GM10248 (cell line): Measurements from ENCODE around the gene MBLAC1.

ENCODE experiments used
- CTCF ChIA-PET: fragments of 300-600 bp; sonication (Branson Sonifier 250); formaldehyde crosslinking; extraction: SDS; loops from one replicate; lab custom pipeline; 2021; ENCODE audit warnings: antibody characterized with exemption; lab: Yijun Ruan, JAX
- POLR2A ChIA-PET: fragments of 350-650 bp; sonication (Branson Sonifier 250); formaldehyde crosslinking; extraction: SDS; loops from one replicate; lab custom pipeline; 2020; ENCODE audit warnings: antibody characterized with exemption; lab: Yijun Ruan, JAX
- DNase-seq: peaks from one replicate; pipeline ENCODE4 v3.0.0; 2012; ENCODE audit errors: extremely low spot score
- CTCF ChIP-seq: IDR thresholded peaks from 2 replicates; pipeline ENCODE4 v1.5.1; 2012; ENCODE audit warnings: mild to moderate bottlenecking, low read depth; ENCODE audit errors: extremely low read depth, missing control alignments, control extremely low read depth

Gene MBLAC1

DNA sequence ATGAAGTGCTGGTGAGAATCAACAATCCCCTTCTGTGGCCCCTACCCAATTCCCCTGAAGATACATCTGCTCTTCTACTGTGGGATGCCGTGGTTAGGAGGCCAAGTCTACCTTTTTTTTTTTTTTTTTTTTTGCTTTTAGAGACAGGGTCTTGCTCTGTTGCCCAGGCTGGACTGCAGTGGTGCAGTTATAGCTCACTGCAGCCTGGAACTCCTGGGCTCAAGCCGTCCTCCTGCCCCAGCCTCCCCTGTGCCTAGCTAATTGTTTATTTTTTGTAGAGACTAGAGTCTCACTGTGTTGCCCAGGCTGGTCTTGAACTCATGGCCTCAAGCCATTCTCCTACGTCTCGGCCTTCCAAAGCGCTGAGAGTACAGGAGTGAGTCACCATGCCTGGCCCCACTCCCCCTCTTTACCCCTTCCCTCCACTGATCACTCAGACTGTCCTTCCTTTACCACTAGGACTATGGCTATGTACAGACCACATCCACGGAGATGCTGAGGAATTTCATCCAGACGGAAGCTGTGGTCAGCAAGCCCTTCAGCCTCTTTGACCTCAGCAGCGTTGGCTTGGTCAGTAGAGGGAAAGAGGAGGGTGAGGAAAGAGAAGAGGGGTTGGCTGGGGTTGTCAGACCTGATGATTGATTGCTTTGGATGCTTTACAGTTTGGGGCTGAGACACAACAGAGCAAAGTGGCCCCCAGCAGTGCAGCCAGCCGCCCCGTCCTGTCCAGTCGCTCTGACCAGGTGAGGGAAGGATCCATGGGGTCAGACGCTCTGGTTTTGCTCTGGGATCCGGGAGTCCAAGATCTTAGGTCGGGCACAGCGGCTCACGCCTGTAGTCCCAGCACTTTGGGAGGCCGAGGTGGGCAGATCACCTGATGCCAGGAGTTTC is 23.6 kb upstream of the MBLAC1 start:
- no peak for DNase-seq

DNA sequence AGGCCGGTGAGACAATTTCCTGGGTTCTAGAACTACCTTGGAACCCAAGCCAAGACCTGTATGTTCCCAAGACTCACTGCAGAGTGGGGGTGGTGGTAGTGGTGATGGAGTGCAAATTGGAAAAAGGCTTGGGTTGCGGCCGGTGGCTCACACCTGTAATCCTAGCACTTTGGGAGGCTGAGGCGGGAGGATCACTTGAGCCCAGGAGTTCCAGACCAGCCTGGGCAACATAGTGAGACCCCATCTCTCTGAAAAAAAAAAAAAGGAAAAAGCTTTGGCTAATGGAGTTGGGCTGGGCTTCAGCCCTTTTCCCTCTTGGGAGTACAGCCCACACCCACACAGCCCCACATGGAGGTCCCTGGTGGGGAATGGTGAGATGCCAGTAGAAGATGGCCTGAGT is 21.2 kb upstream of the MBLAC1 start:
- CTCF ChIA-PET = interaction anchor here (1.9 kb wide), 1 partner anchor 9 kb away, joined by 9 read pairs; no protein-coding TSS in a partner anchor
- no peak for TF ChIP-seq CTCF
- DNase-seq = no peak
- POLR2A ChIA-PET = interaction anchor here (0.9 kb wide), 1 partner anchor 19 kb away, joined by 4 read pairs; no protein-coding TSS in a partner anchor

More for the DNA sequence above, 23.6 kb upstream of the MBLAC1 start:
- TF ChIP-seq CTCF = no peak
- ChIA-PET CTCF (interaction anchor here (0.8 to 2.6 kb wide), 5 partner anchors 10 to 29 kb away, joined by 3 to 16 read pairs (median 9); partner anchors contain the start of gene MBLAC1), POLR2A (interaction anchor here (0.5 to 1.8 kb wide), 4 partner anchors 11 to 1553 kb away, joined by 3 to 7 read pairs (median 4); partner anchors contain the start of gene MEPCE)

GRCh38 chr7:100106633-100107032 is 20.1 kb upstream of the MBLAC1 start:
- POLR2A ChIA-PET = interaction anchor here (0.6 kb wide), 1 partner anchor 568 kb away, joined by 12 read pairs; no protein-coding TSS in a partner anchor
- no peak for TF ChIP-seq CTCF
- no peak for DNase-seq
- CTCF ChIA-PET = no interaction called here

GRCh38 chr7:100107125-100107737 is 19.5 kb upstream of the MBLAC1 start:
- no peak for DNase-seq
- ChIA-PET POLR2A (no interaction called here), CTCF (no interaction called here)
- TF ChIP-seq CTCF = no peak

DNA sequence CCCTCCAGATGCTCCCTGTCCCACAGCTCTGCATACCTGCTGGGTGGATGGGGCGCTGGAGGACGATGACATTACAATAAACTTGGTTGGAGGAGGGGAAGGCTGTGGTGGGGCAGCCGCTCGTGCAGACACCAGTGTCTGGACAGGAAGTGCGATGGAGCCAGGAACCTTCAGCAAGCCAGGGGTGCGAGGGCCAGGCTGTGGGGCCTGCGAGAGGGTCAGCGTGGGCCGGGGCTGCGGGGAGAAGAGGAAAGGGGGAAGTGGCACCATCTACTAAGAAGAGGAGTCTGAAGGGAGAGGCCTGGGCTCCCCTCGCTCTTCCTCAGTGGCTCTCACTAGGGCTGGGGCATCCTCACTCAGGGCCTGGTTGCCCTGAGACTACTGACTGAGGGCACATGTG is 18.9 kb upstream of the MBLAC1 start:
- no peak for TF ChIP-seq CTCF
- ChIA-PET POLR2A (no interaction called here), CTCF (no interaction called here)
- DNase-seq = no peak

- no peak for TF ChIP-seq CTCF
- ChIA-PET POLR2A (interaction anchor here (0.6 kb wide), 1 partner anchor 80 kb away, joined by 3 read pairs; no protein-coding TSS in a partner anchor), CTCF (no interaction called here)
- DNase-seq = no peak
These were observed 17.1 kb upstream of the MBLAC1 start for GRCh38 chr7:100109521-100110163.
